Liver (tissue), 9 donors: ENCODE data around the gene GRK5. TPM values are rescaled to one million over a fixed set of nuclear protein-coding genes. Genes with fewer than 3 reads are reported as not detected.
A peak's percentile ranks its signal among the peaks of the same experiment; 100 is the strongest.
"Not testable (repeated sequence)": the region's sequence is repeated elsewhere in the genome, so short reads cannot be mapped to it uniquely, and the experiment has no call there.

Experiments
- DNase-seq: peaks from one replicate; pipeline ENCODE4 v3.0.0-alpha.2; 2017; ENCODE audit warnings: low spot score
- H3K27ac ChIP-seq, 2 donors: one replicate each; pipeline ENCODE4 v1.7.0; 2013; ENCODE audit warnings: inconsistent platforms in 2 of 2, low read length in 2 of 2, control low read depth in 1 of 2, low read depth in 1 of 2, mild to moderate bottlenecking in 1 of 2
- H3K27me3 ChIP-seq, 4 donors: one replicate each; pipeline versions ENCODE4 v1.6.1 to v1.7.0; 2013; ENCODE audit warnings: low read length in 3 of 4, inconsistent platforms in 1 of 4, mild to moderate bottlenecking in 1 of 4, moderate library complexity in 1 of 4; ENCODE audit not compliant: control insufficient read depth in 4 of 4, insufficient read depth in 4 of 4
- H3K36me3 ChIP-seq, 4 donors: one replicate each; pipeline versions ENCODE4 v1.6.1 to v1.7.0; 2013; ENCODE audit warnings: low read length in 3 of 4, mild to moderate bottlenecking in 3 of 4, low read depth in 1 of 4, moderate library complexity in 1 of 4; ENCODE audit not compliant: control insufficient read depth in 4 of 4, insufficient read depth in 3 of 4
- H3K4me1 ChIP-seq, 4 donors: one replicate each; pipeline versions ENCODE4 v1.6.1 to v1.7.0; 2013; ENCODE audit warnings: low read length in 3 of 4, mild to moderate bottlenecking in 3 of 4, moderate library complexity in 1 of 4; ENCODE audit not compliant: control insufficient read depth in 4 of 4, insufficient read depth in 4 of 4
- H3K4me3 ChIP-seq, 3 donors: one replicate each; pipeline versions ENCODE4 v1.6.1 to v1.7.0; 2013; ENCODE audit warnings: low read length in 3 of 3, control low read depth in 1 of 3, low read depth in 1 of 3, mild to moderate bottlenecking in 1 of 3
- H3K9ac ChIP-seq, 2 donors: one replicate each; pipeline ENCODE4 v1.7.0; 2013; ENCODE audit warnings: low read length in 2 of 2, mild to moderate bottlenecking in 2 of 2, moderate library complexity in 2 of 2, control low read depth in 1 of 2, low read depth in 1 of 2
- H3K9me3 ChIP-seq, 4 donors: one replicate each; pipeline versions ENCODE4 v1.6.1 to v1.7.0; 2013; ENCODE audit warnings: low read length in 3 of 4; ENCODE audit not compliant: control insufficient read depth in 4 of 4
- ATF3 ChIP-seq: IDR thresholded peaks from 2 replicates; pipeline ENCODE4 v1.6.1; 2016; ENCODE audit warnings: antibody characterized with exemption
- CTCF ChIP-seq: fragments of 150-350 bp; IDR thresholded peaks from 2 replicates; pipeline ENCODE4 v1.5.1; 2017; ENCODE audit warnings: improper control_type of control experiment, low read depth, low read length; ENCODE audit not compliant: missing input control
- EGR1 ChIP-seq, 2 donors: IDR thresholded peaks; 2 replicates each; pipeline ENCODE4 v1.6.1; 2016 to 2018; ENCODE audit warnings: antibody characterized with exemption in 2 of 2, low read depth in 2 of 2
- FOXA1 ChIP-seq: IDR thresholded peaks from 2 replicates; pipeline ENCODE4 v1.6.1; 2016; ENCODE audit warnings: antibody characterized with exemption
- FOXA2 ChIP-seq: IDR thresholded peaks from 2 replicates; pipeline ENCODE4 v1.6.1; 2016; ENCODE audit warnings: antibody characterized with exemption
- GABPA ChIP-seq, 2 donors: IDR thresholded peaks in 1 of 2; conservative IDR thresholded peaks in 1 of 2; 2 replicates each; pipeline ENCODE4 v1.6.1; 2016; ENCODE audit warnings: antibody characterized with exemption in 2 of 2, mild to moderate bottlenecking in 1 of 2, moderate library complexity in 1 of 2
- HNF4A ChIP-seq, 2 donors: conservative IDR thresholded peaks; 2 replicates each; pipeline ENCODE4 v1.6.1; 2016; ENCODE audit warnings: antibody characterized with exemption in 2 of 2, mild to moderate bottlenecking in 2 of 2
- HNF4G ChIP-seq: IDR thresholded peaks from 2 replicates; pipeline ENCODE4 v1.6.1; 2016; ENCODE audit warnings: antibody characterized with exemption
- JUND ChIP-seq, 2 donors: IDR thresholded peaks; 2 replicates each; pipeline ENCODE4 v1.6.1; 2016; ENCODE audit warnings: antibody characterized with exemption in 2 of 2
- MAX ChIP-seq: IDR thresholded peaks from 2 replicates; pipeline ENCODE4 v1.6.1; 2016; ENCODE audit warnings: antibody characterized with exemption
- NR2F2 ChIP-seq: IDR thresholded peaks from 2 replicates; pipeline ENCODE4 v1.6.1; 2016; ENCODE audit warnings: antibody characterized with exemption
- RAD21 ChIP-seq, 2 donors: IDR thresholded peaks; 2 replicates each; pipeline ENCODE4 v1.6.1; 2016; ENCODE audit warnings: antibody characterized with exemption in 2 of 2, mild to moderate bottlenecking in 2 of 2
- REST ChIP-seq: IDR thresholded peaks from 2 replicates; pipeline ENCODE4 v1.6.1; 2016; ENCODE audit warnings: antibody characterized with exemption, mild to moderate bottlenecking
- RXRA ChIP-seq, 2 donors: IDR thresholded peaks; 2 replicates each; pipeline ENCODE4 v1.6.1; 2017 to 2018; ENCODE audit warnings: antibody characterized with exemption in 2 of 2, mild to moderate bottlenecking in 1 of 2
- SP1 ChIP-seq: IDR thresholded peaks from 2 replicates; pipeline ENCODE4 v1.6.1; 2018; ENCODE audit warnings: antibody characterized with exemption, mild to moderate bottlenecking
- TAF1 ChIP-seq: conservative IDR thresholded peaks from 2 replicates; pipeline ENCODE4 v1.6.1; 2016; ENCODE audit warnings: antibody characterized with exemption, mild to moderate bottlenecking
- YY1 ChIP-seq: IDR thresholded peaks from 2 replicates; pipeline ENCODE4 v1.6.1; 2016; ENCODE audit warnings: antibody characterized with exemption, mild to moderate bottlenecking
- ZBTB33 ChIP-seq: IDR thresholded peaks from 2 replicates; pipeline ENCODE4 v1.6.1; 2016; ENCODE audit warnings: antibody characterized with exemption
- WGBS: extraction: QIAGEN DNeasy Blood & Tissue Kit; methylation state at CpG from one replicate; pipeline ENCODE4 v1.1.7; 2013; 5-methylcytosine and 5-hydroxymethylcytosine counted together
- polyA plus RNA-seq, 2 donors: library from polyadenylated mRNA; stranded (reverse) in 1 of 2; unstranded in 1 of 2; fragments of 200-250 nt in 1 of 2; fragments of >200 nt in 1 of 2; fragmentation: Nextera tagmentation in 1 of 2; extraction: Ambion mirVana in 1 of 2; gene quantifications; one replicate each; pipeline versions ENCODE4 v1.2.1 to v1.2.3, GENCODE V29; 2013 to 2015
- total RNA-seq, 2 donors: library from RNA; depleted of rRNA; stranded (reverse); fragments of >200 nt; gene quantifications; one replicate each; pipeline ENCODE4 v1.2.3, GENCODE V29; 2014
- donor health status: healthy.
- donor health status: healthy.
- donor health status: healthy.
- donor health status: healthy.
- donor health status: healthy.

GRK5 gene
- total and polyA plus RNA-seq, 4 donors, result 2.1 to 6.6 (median 5.1) TPM

GRCh38 chr10:119180850-119181400 lies 26.4 kb upstream of the GRK5 start:
- DNase-seq, H3K36me3 ChIP-seq, H3K27me3 ChIP-seq, H3K27ac ChIP-seq, H3K4me3 ChIP-seq, H3K9me3 ChIP-seq, H3K9ac ChIP-seq: not testable (repeated sequence)
- TF ChIP-seq RAD21 (IDR thresholded peaks at IDR 0.05), result peak in 1 of 2 donors; percentile 18
- H3K4me1 ChIP-seq, result peaks cover 3 to 16% (median 9%) of the 10 kb centered on the region in 4 donors
- 89% methylated on average over 7 of the region's 7 CpGs for WGBS

- DNase-seq, result no peak
- TF ChIP-seq ZBTB33, result no peak
- no peak for TF ChIP-seq FOXA2
- TF ChIP-seq HNF4A (conservative IDR thresholded peaks at IDR 0.05), result no peak
- TF ChIP-seq NR2F2, result no peak
- no peak for TF ChIP-seq JUND (IDR thresholded peaks at IDR 0.05)
- TF ChIP-seq YY1, result no peak
- TF ChIP-seq MAX, result no peak
- TF ChIP-seq EGR1 (IDR thresholded peaks at IDR 0.05; ENCODE audit: low read depth in 2 of 2), result no peak
- TF ChIP-seq RXRA (IDR thresholded peaks at IDR 0.05), result no peak
- TF ChIP-seq CTCF, result no peak
- no peak for TF ChIP-seq HNF4G
- TF ChIP-seq SP1, result no peak
- no peak for TF ChIP-seq ATF3
- H3K27ac ChIP-seq, result no peak overlapping the region
- H3K9ac ChIP-seq, result no peak overlapping the region
- no peaks in the 10 kb centered on the region for H3K27me3 ChIP-seq
- no peaks in the 10 kb centered on the region for H3K9me3 ChIP-seq
- 83% methylated on average over 9 of the region's 9 CpGs for WGBS
- H3K4me1 ChIP-seq, result peaks cover 0 to 4% (median 1%) of the 10 kb centered on the region in 4 donors
- no peak overlapping the region for H3K4me3 ChIP-seq
- H3K36me3 ChIP-seq, result no peaks in the 10 kb centered on the region
Observed at GRCh38 chr10:119183664-119184412, 23.5 kb upstream of the GRK5 start.

- WGBS, result 76% methylated on average over 3 of the region's 3 CpGs
- Histone ChIP-seq H3K27me3 (no peaks in the 10 kb centered on the region), H3K27ac (no peak overlapping the region), H3K36me3 (no peaks in the 10 kb centered on the region), H3K9ac (no peak overlapping the region), H3K4me1 (no peaks in the 10 kb centered on the region), H3K9me3 (no peaks in the 10 kb centered on the region), H3K4me3 (no peak overlapping the region)
- no peak for DNase-seq
- TF ChIP-seq YY1 (no peak), TAF1 (no peak), HNF4G (no peak), ATF3 (no peak), GABPA (IDR thresholded peaks at IDR 0.05 in 1 of 2, conservative IDR thresholded peaks at IDR 0.05 in 1 of 2) (no peak), HNF4A (conservative IDR thresholded peaks at IDR 0.05) (no peak), REST (no peak), FOXA1 (no peak), MAX (no peak), FOXA2 (no peak), RAD21 (IDR thresholded peaks at IDR 0.05) (no peak)
Observed at GRCh38 chr10:119189811-119190282, 17.5 kb upstream of the GRK5 start.
